ENCODE data around the gene GPHN.
"Not testable (repeated sequence)": the region's sequence is repeated elsewhere in the genome, so short reads cannot be mapped to it uniquely, and the experiment has no call there.

Gene GPHN

GRCh38 chr14:66507181-66507721, 696 bp upstream of the GPHN start:
- Histone ChIP-seq H3K36me3 (ENCODE audit: control insufficient read depth, low read depth, low read length) (no peaks in the 10 kb centered on the region), H3K9me3 (ENCODE audit: control insufficient read depth, low read depth, low read length) (no peaks in the 10 kb centered on the region), H3K27me3 (ENCODE audit: control insufficient read depth, insufficient read depth, low read length) (peaks cover 34% of the 10 kb centered on the region), H3K27ac (ENCODE audit: low read length) (peak overlapping the region; percentile 64), H3K4me3 (ENCODE audit: low read length) (peak overlapping the region; percentile 79), H3K9ac (ENCODE audit: low read length) (peak overlapping the region; percentile 86), H3K4me1 (ENCODE audit: control insufficient read depth, low read depth, low read length) (peaks cover 8% of the 10 kb centered on the region)

- Histone ChIP-seq H3K4me1 (ENCODE audit: control insufficient read depth, low read depth, low read length) (peaks cover 8% of the 10 kb centered on the region), H3K9ac (ENCODE audit: low read length) (peak overlapping the region; percentile 86), H3K36me3 (ENCODE audit: control insufficient read depth, low read depth, low read length) (no peaks in the 10 kb centered on the region), H3K4me3 (ENCODE audit: low read length) (peak overlapping the region; percentile 79), H3K27ac (ENCODE audit: low read length) (no peak overlapping the region), H3K9me3 (ENCODE audit: control insufficient read depth, low read depth, low read length) (no peaks in the 10 kb centered on the region), H3K27me3 (ENCODE audit: control insufficient read depth, insufficient read depth, low read length) (peaks cover 34% of the 10 kb centered on the region)
Measured at GRCh38 chr14:66508547-66508845, 549 bp downstream of the GPHN start.

GRCh38 chr14:66508846-66509621, 1.1 kb downstream of the GPHN start:
- Histone ChIP-seq H3K36me3 (ENCODE audit: control insufficient read depth, low read depth, low read length) (no peaks in the 10 kb centered on the region), H3K4me1 (ENCODE audit: control insufficient read depth, low read depth, low read length) (peaks cover 8% of the 10 kb centered on the region)

GRCh38 chr14:66509874-66510273, 1.9 kb downstream of the GPHN start:
- no peak overlapping the region for H3K9ac ChIP-seq (ENCODE audit: low read length)
- peak overlapping the region; percentile 79 for H3K4me3 ChIP-seq (ENCODE audit: low read length)
- H3K27ac ChIP-seq (ENCODE audit: low read length), result no peak overlapping the region
- no peaks in the 10 kb centered on the region for H3K9me3 ChIP-seq (ENCODE audit: control insufficient read depth, low read depth, low read length)
- H3K4me1 ChIP-seq (ENCODE audit: control insufficient read depth, low read depth, low read length), result peaks cover 8% of the 10 kb centered on the region
- no peaks in the 10 kb centered on the region for H3K36me3 ChIP-seq (ENCODE audit: control insufficient read depth, low read depth, low read length)
- peaks cover 34% of the 10 kb centered on the region for H3K27me3 ChIP-seq (ENCODE audit: control insufficient read depth, insufficient read depth, low read length)

More at GRCh38 chr14:66508846-66509621, 1.1 kb downstream of the GPHN start:
- H3K9ac ChIP-seq (ENCODE audit: low read length), result peak overlapping the region; percentile 86
- peaks cover 34% of the 10 kb centered on the region for H3K27me3 ChIP-seq (ENCODE audit: control insufficient read depth, insufficient read depth, low read length)
- no peak overlapping the region for H3K27ac ChIP-seq (ENCODE audit: low read length)
- H3K4me3 ChIP-seq (ENCODE audit: low read length), result peak overlapping the region; percentile 79
- no peaks in the 10 kb centered on the region for H3K9me3 ChIP-seq (ENCODE audit: control insufficient read depth, low read depth, low read length)

- Histone ChIP-seq H3K27me3 (ENCODE audit: control insufficient read depth, insufficient read depth, low read length) (peaks cover 30% of the 10 kb centered on the region), H3K9me3 (ENCODE audit: control insufficient read depth, low read depth, low read length) (no peaks in the 10 kb centered on the region), H3K4me1 (ENCODE audit: control insufficient read depth, low read depth, low read length) (peaks cover 5% of the 10 kb centered on the region), H3K36me3 (ENCODE audit: control insufficient read depth, low read depth, low read length) (no peaks in the 10 kb centered on the region), H3K4me3 (ENCODE audit: low read length) (no peak overlapping the region), H3K9ac (ENCODE audit: low read length) (no peak overlapping the region), H3K27ac (ENCODE audit: low read length) (no peak overlapping the region)
Measured at GRCh38 chr14:66511849-66512248, 3.9 kb downstream of the GPHN start.

- Histone ChIP-seq H3K27me3 (ENCODE audit: control insufficient read depth, insufficient read depth, low read length) (peaks cover 23% of the 10 kb centered on the region), H3K9ac (ENCODE audit: low read length) (no peak overlapping the region), H3K4me1 (ENCODE audit: control insufficient read depth, low read depth, low read length) (no peaks in the 10 kb centered on the region), H3K9me3 (ENCODE audit: control insufficient read depth, low read depth, low read length) (no peaks in the 10 kb centered on the region), H3K36me3 (ENCODE audit: control insufficient read depth, low read depth, low read length) (no peaks in the 10 kb centered on the region), H3K27ac (ENCODE audit: low read length) (no peak overlapping the region), H3K4me3 (ENCODE audit: low read length) (no peak overlapping the region)
Measured at GRCh38 chr14:66514213-66514612, 6.3 kb downstream of the GPHN start.

- H3K36me3 ChIP-seq (ENCODE audit: control insufficient read depth, low read depth, low read length), result no peaks in the 10 kb centered on the region
- H3K9me3 ChIP-seq (ENCODE audit: control insufficient read depth, low read depth, low read length), result no peaks in the 10 kb centered on the region
- no peak overlapping the region for H3K9ac ChIP-seq (ENCODE audit: low read length)
- no peak overlapping the region for H3K4me3 ChIP-seq (ENCODE audit: low read length)
- H3K4me1 ChIP-seq (ENCODE audit: control insufficient read depth, low read depth, low read length), result no peaks in the 10 kb centered on the region
- H3K27me3 ChIP-seq (ENCODE audit: control insufficient read depth, insufficient read depth, low read length), result no peaks in the 10 kb centered on the region
- no peak overlapping the region for H3K27ac ChIP-seq (ENCODE audit: low read length)
Measured at GRCh38 chr14:66530526-66530925, 22.6 kb downstream of the GPHN start.

- Histone ChIP-seq H3K9ac (ENCODE audit: low read length) (no peak overlapping the region), H3K9me3 (ENCODE audit: control insufficient read depth, low read depth, low read length) (no peaks in the 10 kb centered on the region), H3K4me1 (ENCODE audit: control insufficient read depth, low read depth, low read length) (no peaks in the 10 kb centered on the region), H3K27ac (ENCODE audit: low read length) (no peak overlapping the region), H3K4me3 (ENCODE audit: low read length) (no peak overlapping the region), H3K36me3 (ENCODE audit: control insufficient read depth, low read depth, low read length) (no peaks in the 10 kb centered on the region), H3K27me3 (ENCODE audit: control insufficient read depth, insufficient read depth, low read length) (no peaks in the 10 kb centered on the region)
Measured at GRCh38 chr14:66539034-66539433, 31.1 kb downstream of the GPHN start.

GRCh38 chr14:66540038-66540437, 32.1 kb downstream of the GPHN start:
- H3K27me3 ChIP-seq (ENCODE audit: control insufficient read depth, insufficient read depth, low read length), result no peaks in the 10 kb centered on the region
- H3K4me3 ChIP-seq (ENCODE audit: low read length), result no peak overlapping the region
- no peaks in the 10 kb centered on the region for H3K9me3 ChIP-seq (ENCODE audit: control insufficient read depth, low read depth, low read length)
- no peaks in the 10 kb centered on the region for H3K4me1 ChIP-seq (ENCODE audit: control insufficient read depth, low read depth, low read length)
- H3K27ac ChIP-seq (ENCODE audit: low read length), result no peak overlapping the region
- no peak overlapping the region for H3K9ac ChIP-seq (ENCODE audit: low read length)
- no peaks in the 10 kb centered on the region for H3K36me3 ChIP-seq (ENCODE audit: control insufficient read depth, low read depth, low read length)

- no peak overlapping the region for H3K9ac ChIP-seq (ENCODE audit: low read length)
- no peaks in the 10 kb centered on the region for H3K27me3 ChIP-seq (ENCODE audit: control insufficient read depth, insufficient read depth, low read length)
- no peak overlapping the region for H3K4me3 ChIP-seq (ENCODE audit: low read length)
- H3K4me1 ChIP-seq (ENCODE audit: control insufficient read depth, low read depth, low read length), result no peaks in the 10 kb centered on the region
- H3K36me3 ChIP-seq (ENCODE audit: control insufficient read depth, low read depth, low read length), result no peaks in the 10 kb centered on the region
- no peaks in the 10 kb centered on the region for H3K9me3 ChIP-seq (ENCODE audit: control insufficient read depth, low read depth, low read length)
- no peak overlapping the region for H3K27ac ChIP-seq (ENCODE audit: low read length)
Measured at GRCh38 chr14:66541627-66542026, 33.7 kb downstream of the GPHN start.

GRCh38 chr14:66543996-66544395, 36.0 kb downstream of the GPHN start:
- H3K9ac ChIP-seq (ENCODE audit: low read length), result no peak overlapping the region
- H3K4me1 ChIP-seq (ENCODE audit: control insufficient read depth, low read depth, low read length), result no peaks in the 10 kb centered on the region
- no peaks in the 10 kb centered on the region for H3K36me3 ChIP-seq (ENCODE audit: control insufficient read depth, low read depth, low read length)
- no peaks in the 10 kb centered on the region for H3K27me3 ChIP-seq (ENCODE audit: control insufficient read depth, insufficient read depth, low read length)
- H3K9me3 ChIP-seq (ENCODE audit: control insufficient read depth, low read depth, low read length), result no peaks in the 10 kb centered on the region
- H3K4me3 ChIP-seq (ENCODE audit: low read length), result no peak overlapping the region
- H3K27ac ChIP-seq (ENCODE audit: low read length), result no peak overlapping the region

- H3K4me3 ChIP-seq (ENCODE audit: low read length); H3K4me1 ChIP-seq (ENCODE audit: control insufficient read depth, low read depth, low read length); H3K36me3 ChIP-seq (ENCODE audit: control insufficient read depth, low read depth, low read length); H3K9ac ChIP-seq (ENCODE audit: low read length); H3K9me3 ChIP-seq (ENCODE audit: control insufficient read depth, low read depth, low read length); H3K27ac ChIP-seq (ENCODE audit: low read length); H3K27me3 ChIP-seq (ENCODE audit: control insufficient read depth, insufficient read depth, low read length): not testable (repeated sequence)
Measured at GRCh38 chr14:66545191-66545590, 37.2 kb downstream of the GPHN start.

Data from iPS-18a (cell line).